Panc1 (cell line): ENCODE measurements around the gene OR2T27.
"Not testable (repeated sequence)": the region's sequence is repeated elsewhere in the genome, so short reads cannot be mapped to it uniquely, and the experiment has no call there.

ENCODE experiments used
- CTCF ChIP-seq: fragments of 450-650 bp; IDR thresholded peaks from 2 replicates; pipeline ENCODE4 v1.5.1; 2017; ENCODE audit warnings: mild to moderate bottlenecking
- POLR2AphosphoS5 ChIP-seq: IDR thresholded peaks from 2 replicates; pipeline ENCODE4 v1.6.1; 2012; ENCODE audit warnings: mild to moderate bottlenecking, low read depth, low read length, moderate library complexity

DNA sequence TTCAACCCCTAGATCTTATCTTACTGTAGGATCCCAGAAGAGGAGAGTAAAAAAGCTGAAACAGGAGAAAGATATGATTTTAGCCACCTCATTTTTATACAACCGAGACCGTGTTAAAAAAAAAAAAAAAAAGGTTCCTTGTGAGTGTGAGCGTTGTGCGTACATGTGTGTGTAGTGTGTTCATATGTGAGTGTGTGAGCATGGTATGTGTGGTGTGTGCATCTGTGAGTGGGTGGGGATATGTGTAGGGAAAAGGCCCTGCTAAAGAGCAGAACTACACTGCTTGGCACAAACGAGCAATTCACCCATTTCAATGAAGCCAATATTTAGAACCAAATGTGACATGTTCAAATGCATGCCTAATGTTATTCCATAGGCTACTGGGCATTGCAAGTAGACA, 13.7 kb downstream of the OR2T27 start:
- not testable (repeated sequence) for TF ChIP-seq CTCF, POLR2AphosphoS5
